SHP77 treated with DMSO at 0.1 percent for 48 hours (cell line): ENCODE data around the gene SOD3.

Experiments
- DNase-seq: peaks from one replicate; lab custom pipeline; 2025; lab: John Stamatoyannopoulos, UW

Gene SOD3

GRCh38 chr4:24842356-24842755 is 47.0 kb downstream of the SOD3 start:
- DNase-seq, result no peak

DNA sequence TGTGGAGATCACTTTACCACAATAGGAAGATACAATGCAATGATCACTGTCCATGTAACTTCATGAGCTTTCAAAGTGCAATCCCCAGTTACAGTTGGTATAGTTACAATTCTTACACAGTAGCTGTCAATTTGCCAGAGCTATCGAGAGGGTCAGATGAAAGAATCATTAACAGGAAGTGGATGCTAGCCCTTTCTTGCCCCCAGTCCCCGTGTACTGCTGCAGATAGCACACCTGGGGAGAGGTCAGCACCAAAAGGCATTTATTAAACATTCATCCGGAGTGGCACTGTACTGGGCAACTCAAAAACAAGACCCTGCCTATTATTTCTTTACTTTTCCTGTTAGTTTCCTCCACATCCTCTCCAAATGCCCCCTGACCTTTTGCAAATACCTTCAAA is 47.7 kb downstream of the SOD3 start:
- no peak for DNase-seq

GRCh38 chr4:24845132-24845531 is 49.8 kb downstream of the SOD3 start:
- DNase-seq, result no peak

GRCh38 chr4:24845902-24846301 is 50.5 kb downstream of the SOD3 start:
- no peak for DNase-seq

GRCh38 chr4:24846716-24847115 is 51.3 kb downstream of the SOD3 start:
- no peak for DNase-seq

- no peak for DNase-seq
Observed at GRCh38 chr4:24849351-24849750, 54.0 kb downstream of the SOD3 start.

DNA sequence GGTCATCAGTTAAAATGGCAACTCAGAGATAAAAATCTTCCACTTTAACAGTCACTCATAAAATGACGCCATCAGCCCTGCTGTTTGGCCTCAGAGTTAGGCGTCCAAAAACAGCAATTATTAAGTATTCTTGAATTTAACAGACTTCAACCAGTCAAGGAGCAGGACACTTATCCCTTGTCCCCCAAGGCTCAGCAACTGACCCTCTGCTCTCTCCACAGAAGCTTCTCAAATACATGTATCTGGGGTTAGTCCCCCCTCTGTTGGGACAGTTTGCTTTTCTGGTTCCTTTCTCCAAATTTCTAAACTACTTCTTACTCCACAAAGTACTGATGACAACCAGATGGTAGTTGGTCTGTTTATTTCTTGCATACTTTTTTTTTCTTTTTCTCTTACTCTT is 54.4 kb downstream of the SOD3 start:
- no peak for DNase-seq
